Measurements from ENCODE around the gene MYOD1.

DNA sequence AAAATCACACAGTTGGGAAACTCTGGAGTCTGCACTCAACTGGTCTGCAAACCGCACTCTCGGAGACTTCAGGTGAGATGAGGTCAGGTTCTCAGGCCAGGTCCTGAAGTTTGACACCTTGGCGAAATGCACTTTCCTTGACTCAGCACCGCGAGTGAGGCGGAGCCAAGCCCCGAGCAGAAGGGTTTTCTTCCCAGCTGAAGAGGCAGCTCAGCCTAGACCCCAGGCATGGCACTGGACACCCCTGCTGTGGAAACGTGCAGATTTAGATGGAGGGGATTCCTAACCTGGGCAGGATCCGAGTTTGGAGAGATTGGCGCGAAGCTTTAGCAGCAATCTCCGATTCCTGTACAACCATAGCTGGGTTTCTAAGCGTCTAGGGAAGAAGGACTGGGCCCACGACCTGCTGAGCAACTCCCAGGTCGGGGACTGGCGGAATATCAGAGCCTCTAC is 835 bp upstream of the MYOD1 start:
- TF ChIP-seq, protein P1, sequence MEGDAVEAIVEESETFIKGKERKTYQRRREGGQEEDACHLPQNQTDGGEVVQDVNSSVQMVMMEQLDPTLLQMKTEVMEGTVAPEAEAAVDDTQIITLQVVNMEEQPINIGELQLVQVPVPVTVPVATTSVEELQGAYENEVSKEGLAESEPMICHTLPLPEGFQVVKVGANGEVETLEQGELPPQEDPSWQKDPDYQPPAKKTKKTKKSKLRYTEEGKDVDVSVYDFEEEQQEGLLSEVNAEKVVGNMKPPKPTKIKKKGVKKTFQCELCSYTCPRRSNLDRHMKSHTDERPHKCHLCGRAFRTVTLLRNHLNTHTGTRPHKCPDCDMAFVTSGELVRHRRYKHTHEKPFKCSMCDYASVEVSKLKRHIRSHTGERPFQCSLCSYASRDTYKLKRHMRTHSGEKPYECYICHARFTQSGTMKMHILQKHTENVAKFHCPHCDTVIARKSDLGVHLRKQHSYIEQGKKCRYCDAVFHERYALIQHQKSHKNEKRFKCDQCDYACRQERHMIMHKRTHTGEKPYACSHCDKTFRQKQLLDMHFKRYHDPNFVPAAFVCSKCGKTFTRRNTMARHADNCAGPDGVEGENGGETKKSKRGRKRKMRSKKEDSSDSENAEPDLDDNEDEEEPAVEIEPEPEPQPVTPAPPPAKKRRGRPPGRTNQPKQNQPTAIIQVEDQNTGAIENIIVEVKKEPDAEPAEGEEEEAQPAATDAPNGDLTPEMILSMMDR (IDR thresholded peaks at IDR 0.05 in 2 of 3, conservative IDR thresholded peaks at IDR 0.05 in 1 of 3; ENCODE audit: borderline replicate concordance in 1 of 3, insufficient read depth in 1 of 3, low read depth in 2 of 3, low read length in 2 of 3): no peak
- TF ChIP-seq, protein P2, sequence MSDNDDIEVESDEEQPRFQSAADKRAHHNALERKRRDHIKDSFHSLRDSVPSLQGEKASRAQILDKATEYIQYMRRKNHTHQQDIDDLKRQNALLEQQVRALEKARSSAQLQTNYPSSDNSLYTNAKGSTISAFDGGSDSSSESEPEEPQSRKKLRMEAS (IDR thresholded peaks at IDR 0.05): no peak
- no peak for TF ChIP-seq EZH2 (IDR thresholded peaks at IDR 0.05)
- TF ChIP-seq, protein P3, sequence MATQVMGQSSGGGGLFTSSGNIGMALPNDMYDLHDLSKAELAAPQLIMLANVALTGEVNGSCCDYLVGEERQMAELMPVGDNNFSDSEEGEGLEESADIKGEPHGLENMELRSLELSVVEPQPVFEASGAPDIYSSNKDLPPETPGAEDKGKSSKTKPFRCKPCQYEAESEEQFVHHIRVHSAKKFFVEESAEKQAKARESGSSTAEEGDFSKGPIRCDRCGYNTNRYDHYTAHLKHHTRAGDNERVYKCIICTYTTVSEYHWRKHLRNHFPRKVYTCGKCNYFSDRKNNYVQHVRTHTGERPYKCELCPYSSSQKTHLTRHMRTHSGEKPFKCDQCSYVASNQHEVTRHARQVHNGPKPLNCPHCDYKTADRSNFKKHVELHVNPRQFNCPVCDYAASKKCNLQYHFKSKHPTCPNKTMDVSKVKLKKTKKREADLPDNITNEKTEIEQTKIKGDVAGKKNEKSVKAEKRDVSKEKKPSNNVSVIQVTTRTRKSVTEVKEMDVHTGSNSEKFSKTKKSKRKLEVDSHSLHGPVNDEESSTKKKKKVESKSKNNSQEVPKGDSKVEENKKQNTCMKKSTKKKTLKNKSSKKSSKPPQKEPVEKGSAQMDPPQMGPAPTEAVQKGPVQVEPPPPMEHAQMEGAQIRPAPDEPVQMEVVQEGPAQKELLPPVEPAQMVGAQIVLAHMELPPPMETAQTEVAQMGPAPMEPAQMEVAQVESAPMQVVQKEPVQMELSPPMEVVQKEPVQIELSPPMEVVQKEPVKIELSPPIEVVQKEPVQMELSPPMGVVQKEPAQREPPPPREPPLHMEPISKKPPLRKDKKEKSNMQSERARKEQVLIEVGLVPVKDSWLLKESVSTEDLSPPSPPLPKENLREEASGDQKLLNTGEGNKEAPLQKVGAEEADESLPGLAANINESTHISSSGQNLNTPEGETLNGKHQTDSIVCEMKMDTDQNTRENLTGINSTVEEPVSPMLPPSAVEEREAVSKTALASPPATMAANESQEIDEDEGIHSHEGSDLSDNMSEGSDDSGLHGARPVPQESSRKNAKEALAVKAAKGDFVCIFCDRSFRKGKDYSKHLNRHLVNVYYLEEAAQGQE (IDR thresholded peaks at IDR 0.05; ENCODE audit: low read depth): no peak
